GM19023 (cell line): Measurements from ENCODE around the gene CCP110.

ENCODE experiments used
- ATAC-seq: cut with Tn5 transposase; IDR thresholded peaks from one replicate; pipeline ENCODE4 v1.9.1; 2021; ENCODE audit warnings: mild to moderate bottlenecking, moderate library complexity; ENCODE audit not compliant: unreplicated experiment

The CCP110 gene

DNA sequence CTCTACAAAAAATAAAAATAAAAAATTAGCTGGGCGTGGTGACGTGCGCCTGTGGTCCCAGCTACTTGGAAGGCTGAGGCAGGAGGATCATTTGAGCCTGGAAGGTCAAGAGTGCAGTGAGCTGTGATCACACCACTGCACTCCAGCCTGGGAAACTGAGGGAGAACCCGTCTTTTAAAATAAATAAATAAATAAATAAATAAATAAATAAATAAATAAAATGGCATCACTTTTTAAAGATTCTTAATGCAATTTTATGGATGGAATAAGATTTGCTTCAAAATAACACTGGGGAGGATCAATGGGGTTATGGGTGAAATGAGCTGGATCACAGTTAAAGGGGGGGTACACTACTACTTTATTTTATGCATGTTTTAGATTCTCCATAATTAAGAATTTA lies 16.8 kb upstream of the CCP110 start:
- ATAC-seq: no peak

DNA sequence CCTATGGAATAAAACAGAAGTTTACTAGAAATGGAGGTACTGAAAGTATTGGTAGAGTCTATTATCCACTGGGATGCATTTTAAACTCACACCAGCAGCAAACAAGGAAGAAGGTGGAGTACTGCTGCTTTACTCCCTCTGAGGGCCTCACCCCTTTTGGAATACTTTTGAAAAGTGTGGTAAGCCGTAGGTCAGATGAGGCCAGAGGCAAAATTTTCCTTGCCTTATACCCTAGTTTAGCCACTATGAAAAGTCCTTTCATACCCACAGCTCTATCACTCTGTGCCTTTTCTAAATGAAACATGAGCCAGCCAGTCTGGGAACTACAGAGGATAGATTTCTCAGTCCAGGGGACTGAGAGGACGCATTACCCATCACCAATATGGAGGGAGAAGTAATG lies 15.9 kb upstream of the CCP110 start:
- no peak for ATAC-seq

DNA sequence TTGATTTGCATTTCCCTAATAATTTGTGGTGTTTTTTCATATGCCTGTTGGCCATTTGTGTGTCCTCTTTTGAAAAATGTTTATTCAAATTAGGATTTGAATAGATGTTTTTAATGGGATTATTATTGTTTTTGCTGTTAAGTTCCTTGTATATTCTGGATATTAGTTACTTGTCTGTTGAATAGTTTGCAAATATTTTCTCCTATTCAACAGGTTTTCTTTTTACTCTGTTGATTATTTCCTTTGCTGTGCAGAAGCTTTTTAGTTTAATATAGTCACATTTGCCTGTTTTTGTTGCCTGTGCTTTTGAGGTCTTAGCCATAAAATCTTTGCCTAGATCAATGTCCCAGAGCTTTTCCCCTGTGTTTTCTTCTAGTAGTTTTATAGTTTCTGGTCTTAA lies 11.4 kb upstream of the CCP110 start:
- ATAC-seq: no peak

- ATAC-seq: no peak
Measured at GRCh38 chr16:19513377-19514053, 10.2 kb upstream of the CCP110 start.

- no peak for ATAC-seq
Measured at GRCh38 chr16:19515757-19516156, 8.0 kb upstream of the CCP110 start.

DNA sequence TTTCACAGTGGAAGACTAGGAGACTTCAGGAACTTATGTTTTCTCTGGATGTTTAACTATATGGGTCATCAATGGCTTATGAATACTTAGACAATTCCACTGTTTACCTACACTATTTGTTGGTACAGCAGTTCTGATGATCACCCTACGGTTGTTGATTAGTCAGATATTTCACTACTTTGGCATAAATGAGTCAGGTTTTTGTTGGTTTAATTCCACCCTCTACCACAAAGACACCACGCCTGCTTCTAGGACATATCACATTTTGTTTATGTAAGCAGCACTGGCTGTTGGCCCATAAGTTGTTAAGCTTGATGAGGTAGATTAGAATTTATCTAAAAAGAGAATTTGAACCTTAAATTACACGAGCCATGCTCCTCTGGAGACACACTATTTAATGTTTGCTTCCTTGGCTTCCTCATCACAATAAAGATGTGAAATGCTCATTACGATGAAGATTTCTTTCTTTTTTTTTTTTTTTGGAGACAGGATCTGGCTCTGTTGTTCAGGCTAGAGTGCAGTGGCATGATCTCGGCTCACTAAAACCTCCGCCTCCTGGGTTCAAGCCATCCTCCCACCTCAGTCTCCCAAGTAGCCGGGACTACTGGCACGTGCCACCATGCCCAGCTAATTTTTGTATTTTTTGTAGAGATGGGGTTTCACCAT lies 6.2 kb upstream of the CCP110 start:
- ATAC-seq: no peak

- no peak for ATAC-seq
Measured at GRCh38 chr16:19518388-19518787, 5.4 kb upstream of the CCP110 start.

DNA sequence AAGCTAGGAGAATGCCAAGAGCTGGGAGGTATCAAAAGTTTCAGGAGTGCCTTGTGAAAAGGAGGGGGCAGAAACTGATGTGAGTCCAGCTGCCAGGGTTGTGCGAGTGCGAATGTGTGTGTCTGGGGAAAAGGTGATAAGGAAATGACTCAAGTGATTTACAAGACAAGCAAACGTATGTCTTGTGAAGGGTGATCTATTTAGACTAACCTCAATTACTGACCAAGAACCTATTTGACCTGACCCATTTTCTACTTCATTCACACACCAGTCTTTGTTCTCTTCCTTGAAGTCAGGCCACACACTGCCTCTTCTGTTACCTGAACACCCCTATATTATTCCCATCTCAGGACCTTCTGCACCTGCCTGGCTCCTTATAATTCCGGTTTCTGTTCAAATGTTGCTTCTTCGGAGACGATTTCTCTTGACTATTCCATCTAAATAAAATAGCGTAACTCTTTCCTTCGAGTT lies 2.8 kb upstream of the CCP110 start:
- ATAC-seq: no peak

- ATAC-seq: peak; percentile 86
Measured at GRCh38 chr16:19521471-19522396, 2.0 kb upstream of the CCP110 start, which contains the start of gene GDE1. GDE1 (minus strand) TSS chr16:19522098; CDS start chr16:19521964, 134 bp downstream.

GRCh38 chr16:19522397-19522732 lies 1.4 kb upstream of the CCP110 start:
- no peak for ATAC-seq

DNA sequence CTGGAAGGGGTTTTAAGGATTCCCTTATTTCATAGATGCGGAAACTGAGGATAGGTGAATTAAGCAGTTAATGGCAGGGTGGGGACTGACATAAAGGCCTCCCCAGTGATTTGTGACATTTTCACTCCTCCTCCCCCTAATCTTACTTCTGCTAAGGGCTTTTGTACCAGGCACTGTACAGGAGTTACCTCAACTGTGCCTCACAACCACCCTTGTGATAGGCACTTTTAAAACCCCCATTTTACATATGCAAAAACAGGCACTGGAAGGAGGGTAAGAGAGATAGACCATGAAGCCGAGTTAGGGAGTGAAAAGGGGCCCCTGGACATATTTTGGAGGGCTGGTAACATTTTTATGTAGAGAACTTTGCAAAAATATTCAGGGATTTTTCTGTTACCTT lies 982 bp upstream of the CCP110 start:
- no peak for ATAC-seq

GRCh38 chr16:19523184-19523558 lies 571 bp upstream of the CCP110 start:
- no peak for ATAC-seq

- no peak for ATAC-seq
Measured at GRCh38 chr16:19524356-19524615, 544 bp downstream of the CCP110 start.

DNA sequence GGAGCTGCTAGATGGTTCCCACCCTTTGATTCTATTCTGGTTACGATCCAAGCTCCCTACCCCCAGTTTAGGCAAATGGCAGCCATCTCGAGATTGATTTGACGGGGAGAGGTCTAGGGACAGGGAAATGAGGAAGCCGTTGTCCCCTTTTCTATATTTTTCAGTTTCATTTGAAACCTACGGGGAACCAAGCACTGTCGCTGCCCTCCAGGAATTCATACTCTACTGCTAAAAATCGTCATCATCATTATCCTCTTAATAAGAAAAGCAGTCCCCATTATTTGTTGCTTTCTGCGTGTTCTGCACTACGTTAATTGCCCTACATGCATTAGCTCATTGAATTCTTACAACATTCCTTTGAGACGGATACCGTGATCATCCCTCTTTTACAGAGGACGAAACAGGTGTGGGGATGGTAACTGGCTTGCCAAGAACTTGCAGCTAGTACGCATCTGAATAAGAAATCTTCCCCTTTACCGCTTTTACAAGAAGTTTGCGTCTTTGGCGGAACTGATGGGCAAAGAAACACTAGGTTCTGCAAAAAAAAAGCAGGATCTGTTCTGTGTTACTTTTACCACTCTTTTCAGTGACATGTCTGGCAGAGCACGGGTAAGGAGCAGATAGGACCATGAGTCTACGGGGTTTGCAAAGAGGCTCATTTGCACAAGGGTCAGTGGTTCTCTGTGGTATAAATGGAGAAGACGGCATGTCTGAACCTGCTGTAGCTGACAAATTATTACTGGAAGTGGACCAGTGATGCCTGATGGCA lies 1.1 kb downstream of the CCP110 start:
- no peak for ATAC-seq

GRCh38 chr16:19525385-19525723 lies 1.6 kb downstream of the CCP110 start:
- no peak for ATAC-seq

DNA sequence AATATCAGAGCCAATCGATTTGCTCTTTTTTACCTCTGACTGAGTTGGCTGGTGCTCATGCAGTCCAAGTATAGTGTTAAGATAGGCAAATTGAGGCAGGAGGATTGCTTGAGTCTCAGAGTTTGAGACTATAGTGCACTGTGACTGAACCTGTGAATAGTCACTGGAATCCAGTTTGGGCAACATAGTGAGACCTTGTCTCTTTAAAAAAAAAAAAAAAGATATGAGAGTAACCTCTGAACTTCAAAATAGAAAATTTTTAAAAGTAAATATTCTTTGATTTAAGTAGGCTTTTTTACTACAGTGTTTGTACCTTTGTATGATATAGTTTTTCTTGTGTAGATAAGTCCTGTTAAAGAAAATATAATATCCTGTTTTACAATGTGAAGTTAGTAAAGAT lies 3.4 kb downstream of the CCP110 start:
- ATAC-seq: no peak

GRCh38 chr16:19528666-19529065 lies 4.9 kb downstream of the CCP110 start:
- ATAC-seq: no peak

GRCh38 chr16:19532601-19533000 lies 8.9 kb downstream of the CCP110 start:
- no peak for ATAC-seq

DNA sequence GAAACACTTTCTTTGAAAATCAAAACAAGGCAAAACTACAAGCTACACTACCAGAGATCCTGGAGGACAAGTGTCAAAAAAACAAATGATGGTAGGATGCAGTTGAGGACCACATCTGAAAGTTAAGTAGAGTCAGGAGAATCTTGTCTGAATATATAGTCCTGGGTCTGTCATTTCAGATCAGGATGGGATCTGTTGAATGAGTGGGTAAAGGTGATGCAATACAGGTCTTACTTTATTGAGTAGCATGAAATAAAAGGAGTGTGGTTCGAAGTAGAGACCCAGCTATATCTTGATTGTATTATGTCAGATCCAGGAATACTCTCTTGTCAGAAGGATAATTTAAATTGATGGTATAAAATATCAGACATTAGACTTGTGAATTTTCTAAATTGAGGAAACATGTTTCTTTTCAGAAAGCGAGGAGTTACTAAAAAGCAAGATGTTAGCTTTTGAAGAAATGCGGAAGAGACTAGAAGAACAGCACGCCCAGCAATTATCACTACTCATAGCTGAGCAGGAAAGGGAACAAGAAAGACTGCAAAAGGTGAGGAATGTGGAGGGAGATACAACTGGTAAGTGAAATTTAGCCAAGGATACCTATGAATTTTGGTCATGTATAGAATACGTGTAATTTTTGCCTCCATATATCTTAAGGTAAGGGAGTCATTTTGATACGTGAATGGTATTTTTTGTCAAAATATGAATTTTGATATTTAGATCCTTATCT lies 16.7 kb downstream of the CCP110 start:
- ATAC-seq: no peak

DNA sequence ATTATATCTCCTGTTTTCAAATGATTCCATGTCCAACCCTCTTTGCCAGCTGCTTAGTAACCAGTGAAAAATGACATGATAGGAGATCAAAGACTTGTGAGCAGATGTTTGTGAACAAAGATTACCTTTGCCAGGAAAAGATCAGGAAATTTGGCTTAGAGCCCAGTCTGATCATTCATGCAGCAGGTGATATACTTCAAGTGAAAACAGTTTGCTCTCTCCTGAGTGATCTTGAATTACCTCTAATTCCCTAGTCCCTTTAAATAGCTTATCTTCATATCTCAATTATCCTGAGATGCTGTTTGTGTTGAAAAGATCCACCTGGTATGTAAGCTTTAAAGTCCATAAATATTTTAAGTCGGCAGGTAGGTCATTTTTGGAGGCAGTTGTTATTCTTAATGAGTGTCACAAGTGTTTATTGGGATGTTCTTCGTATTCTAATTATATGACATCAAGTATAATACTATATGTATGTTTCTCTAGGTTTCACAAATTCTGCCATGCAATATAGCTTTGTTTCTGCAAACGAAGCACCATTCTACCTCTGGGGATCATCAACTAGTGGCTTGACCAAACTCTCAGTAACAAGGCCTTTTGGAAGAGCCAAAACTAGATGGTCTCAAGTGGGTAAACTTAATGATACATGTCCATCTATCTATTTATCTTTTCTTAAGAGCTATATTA lies 18.5 kb downstream of the CCP110 start:
- ATAC-seq: no peak
